Liver (tissue), 9 donors: ENCODE results near the gene COMMD10. TPM values are rescaled to one million over a fixed set of nuclear protein-coding genes. Genes with fewer than 3 reads are reported as not detected.

Experiments used
- DNase-seq: peaks from one replicate; pipeline ENCODE4 v3.0.0-alpha.2; 2017; ENCODE audit warnings: low spot score
- H3K27ac ChIP-seq, 2 donors: one replicate each; pipeline ENCODE4 v1.7.0; 2013; ENCODE audit warnings: inconsistent platforms in 2 of 2, low read length in 2 of 2, control low read depth in 1 of 2, low read depth in 1 of 2, mild to moderate bottlenecking in 1 of 2
- H3K27me3 ChIP-seq, 4 donors: one replicate each; pipeline versions ENCODE4 v1.6.1 to v1.7.0; 2013; ENCODE audit warnings: low read length in 3 of 4, inconsistent platforms in 1 of 4, mild to moderate bottlenecking in 1 of 4, moderate library complexity in 1 of 4; ENCODE audit not compliant: control insufficient read depth in 4 of 4, insufficient read depth in 4 of 4
- H3K36me3 ChIP-seq, 4 donors: one replicate each; pipeline versions ENCODE4 v1.6.1 to v1.7.0; 2013; ENCODE audit warnings: low read length in 3 of 4, mild to moderate bottlenecking in 3 of 4, low read depth in 1 of 4, moderate library complexity in 1 of 4; ENCODE audit not compliant: control insufficient read depth in 4 of 4, insufficient read depth in 3 of 4
- H3K4me1 ChIP-seq, 4 donors: one replicate each; pipeline versions ENCODE4 v1.6.1 to v1.7.0; 2013; ENCODE audit warnings: low read length in 3 of 4, mild to moderate bottlenecking in 3 of 4, moderate library complexity in 1 of 4; ENCODE audit not compliant: control insufficient read depth in 4 of 4, insufficient read depth in 4 of 4
- H3K4me3 ChIP-seq, 3 donors: one replicate each; pipeline versions ENCODE4 v1.6.1 to v1.7.0; 2013; ENCODE audit warnings: low read length in 3 of 3, control low read depth in 1 of 3, low read depth in 1 of 3, mild to moderate bottlenecking in 1 of 3
- H3K9ac ChIP-seq, 2 donors: one replicate each; pipeline ENCODE4 v1.7.0; 2013; ENCODE audit warnings: low read length in 2 of 2, mild to moderate bottlenecking in 2 of 2, moderate library complexity in 2 of 2, control low read depth in 1 of 2, low read depth in 1 of 2
- H3K9me3 ChIP-seq, 4 donors: one replicate each; pipeline versions ENCODE4 v1.6.1 to v1.7.0; 2013; ENCODE audit warnings: low read length in 3 of 4; ENCODE audit not compliant: control insufficient read depth in 4 of 4
- ATF3 ChIP-seq: IDR thresholded peaks from 2 replicates; pipeline ENCODE4 v1.6.1; 2016; ENCODE audit warnings: antibody characterized with exemption
- CTCF ChIP-seq: fragments of 150-350 bp; IDR thresholded peaks from 2 replicates; pipeline ENCODE4 v1.5.1; 2017; ENCODE audit warnings: improper control_type of control experiment, low read depth, low read length; ENCODE audit not compliant: missing input control
- EGR1 ChIP-seq, 2 donors: IDR thresholded peaks; 2 replicates each; pipeline ENCODE4 v1.6.1; 2016 to 2018; ENCODE audit warnings: antibody characterized with exemption in 2 of 2, low read depth in 2 of 2
- GABPA ChIP-seq, 2 donors: IDR thresholded peaks in 1 of 2; conservative IDR thresholded peaks in 1 of 2; 2 replicates each; pipeline ENCODE4 v1.6.1; 2016; ENCODE audit warnings: antibody characterized with exemption in 2 of 2, mild to moderate bottlenecking in 1 of 2, moderate library complexity in 1 of 2
- HNF4A ChIP-seq, 2 donors: conservative IDR thresholded peaks; 2 replicates each; pipeline ENCODE4 v1.6.1; 2016; ENCODE audit warnings: antibody characterized with exemption in 2 of 2, mild to moderate bottlenecking in 2 of 2
- HNF4G ChIP-seq: IDR thresholded peaks from 2 replicates; pipeline ENCODE4 v1.6.1; 2016; ENCODE audit warnings: antibody characterized with exemption
- SP1 ChIP-seq: IDR thresholded peaks from 2 replicates; pipeline ENCODE4 v1.6.1; 2018; ENCODE audit warnings: antibody characterized with exemption, mild to moderate bottlenecking
- YY1 ChIP-seq: IDR thresholded peaks from 2 replicates; pipeline ENCODE4 v1.6.1; 2016; ENCODE audit warnings: antibody characterized with exemption, mild to moderate bottlenecking
- ZBTB33 ChIP-seq: IDR thresholded peaks from 2 replicates; pipeline ENCODE4 v1.6.1; 2016; ENCODE audit warnings: antibody characterized with exemption
- WGBS: extraction: QIAGEN DNeasy Blood & Tissue Kit; methylation state at CpG from one replicate; pipeline ENCODE4 v1.1.7; 2013; 5-methylcytosine and 5-hydroxymethylcytosine counted together
- polyA plus RNA-seq, 2 donors: library from polyadenylated mRNA; stranded (reverse) in 1 of 2; unstranded in 1 of 2; fragments of 200-250 nt in 1 of 2; fragments of >200 nt in 1 of 2; fragmentation: Nextera tagmentation in 1 of 2; extraction: Ambion mirVana in 1 of 2; gene quantifications; one replicate each; pipeline versions ENCODE4 v1.2.1 to v1.2.3, GENCODE V29; 2013 to 2015
- total RNA-seq, 2 donors: library from RNA; depleted of rRNA; stranded (reverse); fragments of >200 nt; gene quantifications; one replicate each; pipeline ENCODE4 v1.2.3, GENCODE V29; 2014
- donor health status: healthy.
- donor health status: healthy.
- donor health status: healthy.
- donor health status: healthy.
- donor health status: healthy.

COMMD10 gene
- total and polyA plus RNA-seq, 4 donors = 8.9 to 30.5 (median 19.3) TPM

- DNase-seq = no peak
- H3K9ac ChIP-seq = no peak overlapping the region
- H3K27ac ChIP-seq = no peak overlapping the region
- no peaks in the 10 kb centered on the region for H3K36me3 ChIP-seq
- no peaks in the 10 kb centered on the region for H3K4me1 ChIP-seq
- 99% methylated on average over 1 of the region's 1 CpG for WGBS
- no peaks in the 10 kb centered on the region for H3K27me3 ChIP-seq
- no peak overlapping the region for H3K4me3 ChIP-seq
- TF ChIP-seq YY1 (no peak), ZBTB33 (no peak), SP1 (no peak), EGR1 (IDR thresholded peaks at IDR 0.05; ENCODE audit: low read depth in 2 of 2) (no peak), CTCF (no peak)
- H3K9me3 ChIP-seq = no peaks in the 10 kb centered on the region
Observed at GRCh38 chr5:116174111-116174510, 89.3 kb downstream of the COMMD10 start.

- no peaks in the 10 kb centered on the region for H3K36me3 ChIP-seq
- WGBS = 80% methylated on average over 6 of the region's 6 CpGs
- TF ChIP-seq CTCF (no peak), HNF4G (no peak), ATF3 (no peak), GABPA (IDR thresholded peaks at IDR 0.05 in 1 of 2, conservative IDR thresholded peaks at IDR 0.05 in 1 of 2) (no peak), SP1 (no peak), HNF4A (conservative IDR thresholded peaks at IDR 0.05) (no peak)
- no peak for DNase-seq
- H3K27ac ChIP-seq = no peak overlapping the region
- no peak overlapping the region for H3K4me3 ChIP-seq
- no peaks in the 10 kb centered on the region for H3K9me3 ChIP-seq
- no peaks in the 10 kb centered on the region for H3K27me3 ChIP-seq
- H3K4me1 ChIP-seq = no peaks in the 10 kb centered on the region
- no peak overlapping the region for H3K9ac ChIP-seq
Observed at GRCh38 chr5:116176121-116176520, 91.3 kb downstream of the COMMD10 start.

- H3K4me3 ChIP-seq = no peak overlapping the region
- no peak overlapping the region for H3K9ac ChIP-seq
- no peaks in the 10 kb centered on the region for H3K36me3 ChIP-seq
- 78% methylated on average over 4 of the region's 4 CpGs for WGBS
- no peaks in the 10 kb centered on the region for H3K27me3 ChIP-seq
- H3K27ac ChIP-seq = no peak overlapping the region
- no peaks in the 10 kb centered on the region for H3K4me1 ChIP-seq
- TF ChIP-seq HNF4G (no peak), ZBTB33 (no peak)
- no peaks in the 10 kb centered on the region for H3K9me3 ChIP-seq
- DNase-seq = no peak
Observed at GRCh38 chr5:116178925-116179324, 94.1 kb downstream of the COMMD10 start.
